C4-2B (cell line): ENCODE measurements around the gene SPDEF.

Experiments used
- CTCF ChIP-seq: fragments of 450-650 bp; conservative IDR thresholded peaks from 2 replicates; pipeline ENCODE4 v1.5.1; 2017; ENCODE audit warnings: mild to moderate bottlenecking
- ZFX ChIP-seq: fragments of 450-650 bp; IDR thresholded peaks from 2 replicates; pipeline ENCODE4 v1.6.1; 2017

GRCh38 chr6:34553146-34553545 lies 3.0 kb downstream of the SPDEF start:
- no peak for TF ChIP-seq CTCF
- TF ChIP-seq ZFX = no peak
